Inferior parietal cortex (tissue), 1 donor: Measurements from ENCODE around the gene CHST10.
"Not testable (repeated sequence)": the region's sequence is repeated elsewhere in the genome, so short reads cannot be mapped to it uniquely, and the experiment has no call there.

Experiments
- DNase-seq: peaks from one replicate; pipeline ENCODE4 v3.0.0-alpha.2; 2016; ENCODE audit errors: extremely low spot score

The CHST10 gene

DNA sequence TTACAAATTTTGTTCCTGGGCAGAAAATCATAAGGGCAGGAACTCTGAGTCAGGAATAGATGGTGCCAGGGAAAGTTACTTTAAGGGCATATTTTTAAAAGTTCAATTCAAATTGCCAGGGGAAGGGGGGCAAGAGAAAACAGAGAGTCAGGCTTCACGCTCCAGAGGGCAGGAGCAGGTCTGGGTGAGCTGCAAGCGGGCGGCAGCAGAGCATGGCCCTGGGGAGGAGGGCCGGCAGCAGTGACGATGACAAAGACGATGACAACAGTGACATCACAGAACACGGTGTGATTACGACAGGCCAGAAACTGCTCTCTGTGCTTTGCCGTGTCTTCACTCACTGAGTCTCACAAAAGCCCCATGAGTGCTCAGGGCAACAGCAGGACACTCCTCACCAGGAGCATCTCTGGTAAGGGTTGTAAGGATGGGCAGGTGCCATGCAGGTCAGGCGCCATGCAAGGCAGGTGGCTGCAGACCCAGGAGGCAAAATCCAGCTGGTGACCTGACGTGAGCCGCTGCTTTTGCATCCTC is 23.3 kb downstream of the CHST10 start:
- no peak for DNase-seq

DNA sequence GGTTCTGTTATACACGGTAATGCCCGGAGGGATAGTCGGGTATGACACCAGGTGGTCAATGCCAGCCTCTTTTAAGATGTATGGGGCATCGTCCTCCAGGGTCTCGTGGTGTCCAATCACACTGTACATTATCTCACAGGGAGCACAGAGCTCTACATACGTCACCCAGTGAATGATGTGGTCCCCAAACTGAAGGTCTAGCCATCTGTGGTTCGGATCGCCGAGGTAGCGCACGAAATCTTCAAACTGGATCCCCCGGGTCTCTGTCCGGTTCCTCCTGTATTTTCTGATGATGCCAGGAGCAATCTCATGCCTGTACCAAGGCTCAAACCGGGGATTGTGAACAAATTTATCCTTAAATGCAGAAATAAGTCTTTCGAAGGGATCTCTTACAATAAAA is 24.1 kb downstream of the CHST10 start:
- DNase-seq, result no peak

DNA sequence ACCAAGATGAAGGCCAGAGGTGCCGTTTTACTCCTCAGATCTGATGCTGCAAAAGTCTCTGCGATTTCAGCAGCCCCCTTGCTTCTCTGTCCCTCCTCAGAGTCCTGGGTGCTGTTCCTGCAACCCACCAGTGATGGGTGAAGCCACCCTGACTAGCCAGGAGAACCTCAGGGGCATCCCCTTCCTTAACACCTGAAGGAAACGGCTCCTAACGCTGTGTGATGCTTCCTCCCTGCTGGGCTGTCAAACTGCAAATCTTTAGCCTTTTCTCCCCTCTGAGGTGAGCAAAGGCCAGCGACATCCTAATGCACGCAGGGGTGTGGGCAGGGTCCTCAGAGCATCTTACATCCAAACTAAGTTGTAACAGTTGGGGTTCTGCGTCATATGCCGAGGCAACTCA is 24.8 kb downstream of the CHST10 start:
- no peak for DNase-seq

DNA sequence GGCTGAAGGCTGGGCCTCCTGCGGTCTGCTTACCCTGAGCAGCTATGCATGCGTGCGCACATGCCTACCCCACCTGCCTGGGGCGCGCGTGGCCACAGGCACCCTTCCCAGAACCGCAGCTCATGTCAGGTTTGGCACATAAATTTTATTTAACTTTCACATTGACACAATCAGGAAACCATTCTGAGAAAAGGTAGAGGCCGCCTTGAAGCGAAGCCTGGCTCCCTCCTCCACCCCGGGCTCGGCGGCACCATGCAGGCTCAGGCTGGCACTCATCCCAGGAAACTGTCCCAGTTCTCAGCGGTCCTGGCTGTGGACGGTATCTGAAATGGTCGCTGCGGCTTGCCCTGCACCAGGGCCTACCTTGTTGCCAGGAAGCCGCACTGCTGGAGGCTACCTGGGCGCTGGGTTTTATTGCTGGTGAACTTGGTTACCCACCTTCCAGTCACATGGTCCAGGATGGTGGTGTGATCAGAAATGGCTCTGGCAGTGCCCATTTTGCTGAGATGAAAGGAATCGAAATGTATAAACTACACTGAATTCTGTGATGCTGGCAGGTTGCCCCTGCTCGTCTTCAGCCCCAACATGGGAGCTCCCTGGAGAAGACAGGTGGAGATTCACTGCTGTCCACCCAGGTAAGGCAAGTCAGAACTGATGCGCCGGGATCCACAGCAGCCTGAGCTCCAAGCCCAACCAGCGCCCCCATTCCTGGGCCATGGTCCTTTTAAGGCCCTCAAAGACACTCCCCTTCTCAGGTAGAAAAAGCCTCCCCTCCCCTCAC is 25.5 kb downstream of the CHST10 start:
- DNase-seq, result no peak

DNA sequence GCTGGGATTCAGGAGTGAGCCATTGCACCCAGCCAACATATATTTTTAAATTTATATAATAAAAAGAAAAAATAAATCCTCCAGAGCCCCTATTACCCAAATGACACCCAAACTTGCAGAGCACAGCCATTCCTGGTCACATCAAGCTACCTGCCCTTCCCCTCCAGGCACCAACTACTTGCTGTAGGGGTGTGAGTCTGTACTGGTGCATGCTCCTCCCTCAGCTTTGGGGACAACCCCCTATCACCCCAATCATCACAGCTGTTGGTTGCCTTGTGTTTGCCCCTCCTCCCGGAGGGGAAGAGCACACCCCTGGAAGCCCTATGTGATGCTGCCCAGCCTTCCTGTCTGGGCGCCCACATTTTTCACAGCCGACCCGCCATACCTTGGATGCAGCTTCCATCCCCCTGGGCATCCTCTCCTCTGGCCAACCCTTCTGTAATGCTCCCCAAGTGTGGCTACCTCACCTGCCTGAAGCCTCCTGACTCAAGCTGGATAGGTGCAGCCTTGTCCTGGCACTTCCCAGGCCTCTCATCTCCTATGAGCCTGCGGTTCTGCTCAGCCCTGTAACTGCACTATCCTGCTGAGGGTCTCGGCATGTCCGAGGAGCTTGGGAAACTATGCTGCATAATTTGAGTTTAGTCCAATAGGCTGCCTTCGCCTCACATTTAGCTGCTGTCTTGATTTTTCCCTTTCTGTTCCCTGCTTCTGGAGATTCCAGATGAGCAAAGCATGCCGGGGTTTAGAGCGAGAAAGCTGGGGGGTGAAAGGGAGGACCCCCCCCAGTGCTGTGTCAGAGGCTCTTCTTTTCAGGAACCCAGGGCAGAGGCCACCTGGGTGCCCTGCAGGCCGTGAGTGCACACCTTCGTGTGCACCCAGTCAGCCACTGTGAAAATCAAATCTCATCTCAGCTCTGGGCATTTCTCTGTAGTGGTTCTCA is 27.2 kb downstream of the CHST10 start:
- no peak for DNase-seq

DNA sequence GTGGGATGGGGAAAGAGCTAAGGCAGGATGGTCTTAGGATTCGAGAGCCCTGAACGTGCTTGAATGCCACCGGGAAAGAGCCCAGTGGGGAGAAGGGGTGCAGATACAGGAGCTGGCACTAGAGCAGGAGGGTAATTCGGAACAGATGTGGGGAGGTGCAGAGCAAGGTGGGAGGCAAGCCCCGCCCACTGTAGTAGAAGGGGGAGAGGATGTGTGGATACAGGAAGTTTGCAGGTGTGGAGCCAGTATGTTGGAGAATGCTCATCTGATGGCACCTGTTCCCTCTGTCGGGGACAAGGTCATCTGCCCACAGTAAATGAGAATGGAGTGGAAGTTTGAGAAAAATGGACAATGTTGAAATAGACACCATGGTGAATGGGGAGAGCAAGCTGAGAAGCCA is 28.8 kb downstream of the CHST10 start:
- no peak for DNase-seq

DNA sequence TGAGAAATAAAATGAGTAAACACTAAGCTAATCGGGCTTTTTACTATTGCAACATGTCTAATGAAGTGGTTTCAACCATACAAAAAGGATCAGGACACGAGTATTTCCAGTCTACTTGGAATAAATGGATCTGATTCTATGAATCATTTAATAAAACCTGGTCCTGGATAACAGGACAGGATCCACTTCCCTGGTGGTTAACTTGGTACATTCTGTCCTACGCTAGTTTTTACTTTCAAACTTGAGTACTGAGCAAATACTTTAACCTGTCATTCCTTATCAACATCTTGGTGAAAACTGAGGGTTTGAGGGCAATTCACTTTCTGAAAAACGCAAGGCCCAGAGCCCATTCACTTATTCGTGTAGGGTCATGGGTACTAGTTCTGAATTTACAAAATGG is 33.5 kb downstream of the CHST10 start:
- DNase-seq, result no peak

DNA sequence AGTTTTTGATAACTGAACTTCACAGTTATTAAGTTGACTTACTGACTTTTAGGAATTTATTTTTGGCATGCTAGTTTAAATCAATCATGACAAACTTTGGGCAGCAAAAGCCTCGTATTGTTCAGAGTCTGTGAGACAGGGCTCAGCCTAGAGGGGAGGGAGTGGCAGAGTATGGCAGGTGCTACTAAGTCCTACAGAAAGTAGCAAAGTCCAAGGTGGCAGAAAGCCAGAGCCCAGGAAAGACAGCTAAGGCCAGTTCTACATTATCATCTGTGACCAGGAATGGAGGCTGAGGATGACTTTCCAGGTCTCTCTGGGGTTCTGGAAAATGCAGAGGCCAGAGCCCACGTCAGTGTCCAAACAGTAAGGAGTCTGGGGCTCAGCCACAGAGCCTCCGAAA is 34.2 kb downstream of the CHST10 start:
- no peak for DNase-seq

DNA sequence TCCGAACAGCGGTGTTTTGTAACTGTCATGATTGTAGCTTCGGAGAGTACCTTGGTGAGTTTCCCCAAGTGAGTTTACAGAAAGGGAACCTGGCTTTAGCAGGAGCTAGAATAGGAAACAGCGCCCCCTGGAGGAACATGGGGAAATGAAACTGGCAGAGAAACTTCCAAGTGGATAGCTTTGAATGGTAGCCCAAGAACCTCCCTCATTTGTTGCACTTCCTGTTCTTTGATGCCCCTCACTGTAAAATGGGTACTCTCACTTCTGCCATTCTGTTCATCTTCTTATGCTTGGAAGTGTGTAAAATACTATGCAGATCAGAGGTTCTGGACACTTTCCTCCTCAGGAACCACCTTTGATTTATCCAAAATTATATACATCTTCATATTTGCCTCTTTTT is 36.2 kb downstream of the CHST10 start:
- DNase-seq, result peak; percentile 95

DNA sequence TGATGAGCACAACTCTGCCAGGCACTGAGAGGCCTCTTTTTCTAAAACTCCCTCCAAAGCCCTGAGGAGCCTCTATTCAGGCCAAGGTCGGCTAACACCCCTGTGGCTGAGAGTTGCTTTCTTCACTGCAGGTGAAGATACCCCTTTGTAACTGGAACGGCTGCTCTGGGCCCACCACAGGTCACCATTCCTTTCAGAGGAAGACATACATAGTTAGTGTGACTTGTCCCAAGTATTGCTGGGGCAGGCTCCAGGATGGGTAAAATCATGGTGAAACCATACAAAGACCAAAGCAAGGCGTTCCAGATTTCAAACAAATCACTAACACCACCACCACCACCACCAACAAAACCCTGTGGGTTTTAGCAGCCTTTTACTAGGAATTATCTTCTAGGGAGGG is 36.8 kb downstream of the CHST10 start:
- no peak for DNase-seq

DNA sequence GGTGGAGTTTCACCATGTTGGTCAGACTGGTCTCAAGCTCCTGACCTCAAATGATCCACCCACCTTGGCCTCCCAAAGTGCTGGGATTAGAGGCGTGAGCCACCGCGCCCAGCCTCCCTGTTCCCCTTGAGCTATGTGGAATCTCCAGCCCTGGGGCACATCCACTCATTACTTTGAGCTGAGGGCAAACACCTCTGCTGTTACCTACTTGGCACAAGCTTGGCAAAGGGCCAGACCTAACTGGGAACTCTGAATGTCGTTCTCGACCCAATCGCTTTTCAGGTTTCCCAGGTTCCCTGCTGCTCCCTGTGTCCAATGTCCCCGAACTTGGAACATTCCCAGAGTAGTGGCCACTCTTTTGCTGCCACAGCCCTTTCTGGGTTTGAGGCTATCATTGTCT is 40.6 kb downstream of the CHST10 start:
- no peak for DNase-seq

DNA sequence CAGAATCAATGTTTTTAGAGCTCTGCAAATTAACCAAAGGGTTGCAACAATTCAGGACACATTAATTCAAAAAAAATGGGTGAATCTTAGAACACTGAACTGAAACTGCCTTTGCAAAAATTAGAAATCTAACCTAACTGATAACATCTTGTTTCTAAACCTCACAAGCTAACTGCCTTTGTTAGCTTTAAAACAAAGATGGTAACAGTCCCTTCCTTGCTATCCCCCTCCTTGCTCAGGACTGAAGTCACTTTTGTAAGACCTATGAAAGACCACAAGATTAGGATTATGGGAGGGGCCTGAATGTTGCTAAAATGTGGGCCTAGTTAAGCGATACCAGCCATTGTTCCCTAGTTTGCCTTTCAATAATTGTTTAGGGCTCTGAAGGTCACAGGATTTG is 50.3 kb downstream of the CHST10 start:
- no peak for DNase-seq

DNA sequence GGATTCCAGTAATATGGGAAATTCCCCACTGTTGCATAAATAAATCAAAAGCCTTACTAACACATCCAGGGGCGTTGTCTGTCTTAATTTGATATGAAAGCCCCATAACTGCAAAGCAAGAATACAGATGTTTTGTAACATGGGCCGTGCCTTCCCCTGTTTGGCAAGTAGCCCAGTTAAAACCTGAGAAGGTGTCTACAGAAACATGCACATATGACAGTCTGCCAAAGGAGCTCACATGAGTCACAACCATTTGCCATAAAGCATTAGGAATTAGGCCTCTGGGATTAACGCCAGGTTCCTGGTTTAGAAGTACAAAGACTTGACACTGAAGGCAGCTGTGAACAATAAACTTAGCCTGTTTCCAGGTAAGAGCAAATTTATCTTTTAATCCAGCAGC is 52.0 kb downstream of the CHST10 start:
- no peak for DNase-seq

DNA sequence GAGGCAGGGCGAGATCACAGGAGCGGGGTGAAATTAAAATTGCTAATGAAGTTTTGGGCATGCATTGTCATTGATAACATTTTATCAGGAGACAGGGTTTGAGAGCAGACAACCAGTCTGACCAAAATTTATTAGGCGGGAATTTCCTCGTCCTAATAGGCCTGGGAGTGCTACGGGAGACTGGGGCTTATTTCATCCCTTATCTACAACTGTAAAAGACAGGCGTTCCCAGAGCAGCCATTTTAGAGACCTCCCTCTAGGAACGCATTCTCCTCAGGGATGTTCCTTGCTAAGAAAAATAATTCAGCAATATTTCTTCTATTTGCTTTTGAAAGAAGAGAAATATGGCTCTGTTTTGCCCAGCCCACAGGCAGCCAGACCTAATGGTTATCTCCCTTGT is 55.2 kb downstream of the CHST10 start:
- not testable (repeated sequence) for DNase-seq

DNA sequence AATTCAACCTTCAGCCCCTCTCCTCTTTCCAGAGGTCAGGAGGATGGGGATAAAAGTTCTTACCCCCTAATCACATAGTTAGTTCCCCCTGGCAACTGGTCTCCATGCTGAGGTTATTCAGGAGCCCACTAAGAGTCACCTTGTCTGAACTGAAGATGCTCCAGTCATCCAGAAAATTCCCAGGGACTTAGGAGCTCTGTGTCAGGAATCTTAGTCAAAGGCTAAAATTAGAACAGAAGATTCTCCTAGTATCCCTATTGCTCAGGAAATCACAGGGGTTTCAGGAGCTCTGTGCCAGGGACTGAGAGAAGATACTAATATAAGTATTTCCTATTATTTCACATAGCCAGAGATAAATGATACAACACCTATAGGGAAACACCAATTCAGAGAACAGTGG is 57.9 kb downstream of the CHST10 start:
- no peak for DNase-seq

DNA sequence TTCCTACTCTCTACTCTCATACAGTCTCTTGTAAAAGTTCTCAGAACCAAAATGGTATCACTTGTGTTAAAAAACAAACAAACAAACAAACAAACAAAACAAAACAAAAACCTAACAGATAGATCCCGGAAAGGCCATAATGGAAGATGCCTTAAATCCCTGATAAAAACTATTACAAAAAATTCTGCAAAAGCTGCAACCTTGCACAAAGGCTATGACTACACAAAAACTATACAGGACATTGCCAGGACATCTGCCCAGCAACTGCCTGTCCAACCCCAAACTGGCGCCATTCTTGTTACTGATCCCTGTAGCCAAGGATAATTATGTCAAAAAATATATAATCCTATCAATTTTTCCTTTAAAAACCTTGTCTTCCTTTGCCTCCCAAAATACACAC is 58.9 kb downstream of the CHST10 start:
- no peak for DNase-seq

DNA sequence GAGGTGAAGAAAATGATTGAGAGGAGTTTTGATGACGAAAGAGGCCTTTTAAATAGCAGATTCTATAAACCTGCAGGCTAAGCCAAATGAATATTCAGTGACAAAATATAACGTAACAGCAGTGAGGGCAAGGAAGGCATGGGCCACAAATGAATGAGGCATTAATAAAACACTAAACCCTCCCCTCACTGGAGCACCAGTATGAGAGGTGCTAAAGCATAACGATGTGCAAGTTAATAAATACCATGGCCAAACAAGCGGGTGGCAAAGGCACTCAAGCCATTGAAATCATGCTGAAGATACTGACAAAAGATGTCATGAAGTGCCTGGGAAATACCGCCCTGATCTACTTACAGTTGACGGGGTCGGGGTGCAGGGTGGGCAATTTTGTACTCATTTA is 64.9 kb downstream of the CHST10 start:
- DNase-seq, result no peak

DNA sequence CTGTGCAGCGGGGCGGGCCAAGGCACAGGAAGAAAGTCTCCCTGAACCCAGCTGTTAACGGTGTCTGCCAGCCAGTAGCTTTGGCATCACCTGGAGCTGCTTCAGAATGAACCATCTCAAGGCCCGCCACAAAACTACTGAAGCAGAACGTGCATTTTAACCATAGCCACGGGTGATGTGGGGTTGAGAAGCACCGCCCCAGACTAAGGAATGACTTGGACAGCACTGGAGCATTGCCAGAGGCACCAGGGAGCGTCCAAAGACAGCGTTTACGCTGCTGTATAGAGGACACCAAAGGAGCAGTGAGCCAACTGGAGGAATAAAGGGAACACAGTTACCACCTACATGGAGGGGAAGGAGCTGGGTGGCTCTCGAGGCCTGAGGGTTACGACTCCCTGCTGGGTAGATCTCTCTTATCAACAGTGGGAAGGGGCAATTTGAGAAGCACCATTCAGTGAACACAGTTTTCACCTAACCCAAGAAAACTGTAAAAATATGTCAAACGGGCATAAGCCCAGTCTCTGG is 66.7 kb downstream of the CHST10 start:
- no peak for DNase-seq

DNA sequence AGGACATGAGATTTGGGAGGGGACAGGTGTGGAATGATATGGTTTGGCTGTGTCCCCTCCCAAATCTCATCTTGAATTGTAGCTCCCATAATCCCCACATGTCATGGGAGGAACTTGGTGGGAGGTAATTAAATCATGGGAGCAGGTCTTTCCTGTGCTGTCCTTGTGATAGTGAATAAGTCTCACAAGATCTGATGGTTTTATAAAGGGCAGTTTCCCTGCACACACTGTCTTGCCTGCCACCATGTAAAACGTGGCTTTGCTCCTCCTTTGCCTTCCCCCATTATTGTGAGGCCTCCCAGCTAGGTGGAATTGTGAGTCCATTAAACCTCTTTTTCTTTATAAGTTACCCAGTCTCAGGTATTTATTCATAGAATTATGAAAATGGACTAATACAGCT is 72.3 kb downstream of the CHST10 start:
- DNase-seq, result not testable (repeated sequence)

DNA sequence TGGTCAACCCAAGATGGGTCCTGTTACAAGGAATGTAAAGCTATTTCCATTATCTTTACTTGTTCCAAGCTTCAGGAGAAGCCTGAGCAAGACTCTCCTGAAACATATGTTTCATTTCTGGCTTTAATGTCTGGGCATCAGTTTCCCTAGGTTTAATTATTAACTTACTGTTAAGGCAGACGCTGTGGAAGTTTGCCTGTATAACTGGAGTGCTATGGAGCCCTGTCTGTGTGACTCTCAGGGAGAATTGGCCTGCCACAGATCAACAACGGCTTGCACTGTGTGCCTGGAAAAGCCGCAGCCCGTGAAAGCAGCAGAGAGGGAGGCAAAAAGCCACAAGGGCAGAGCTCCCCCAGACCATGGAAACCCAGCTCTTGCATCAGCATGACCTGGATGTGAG is 73.0 kb downstream of the CHST10 start:
- no peak for DNase-seq

DNA sequence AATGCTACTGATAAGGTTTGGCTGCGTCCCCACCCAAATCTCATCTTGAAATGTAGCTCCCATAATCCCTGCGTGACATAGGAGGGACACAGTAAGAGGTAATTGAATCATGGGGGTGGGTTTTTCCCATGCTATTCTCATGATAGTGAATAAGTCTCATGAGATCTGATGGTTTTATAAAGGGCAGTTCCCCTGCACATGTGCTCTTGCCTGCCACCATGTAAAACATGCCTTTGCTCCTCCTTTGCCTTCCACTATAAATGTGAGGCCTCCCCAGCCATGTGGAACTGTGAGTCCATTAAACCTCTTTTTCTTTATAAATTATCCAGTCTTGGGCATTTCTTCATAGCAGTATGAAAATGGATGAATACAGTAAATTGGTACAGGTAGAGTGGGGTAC is 75.0 kb downstream of the CHST10 start:
- DNase-seq, result not testable (repeated sequence)
